Mononuclear cell (primary cell): ENCODE data around the gene AHDC1. TPM values are rescaled to one million over a fixed set of nuclear protein-coding genes. Genes with fewer than 3 reads are reported as not detected.

Experiments
- H3K27me3 ChIP-seq: 2 replicates; pipeline ENCODE4 v1.6.0; 2011; ENCODE audit warnings: low read length, control low read depth; ENCODE audit not compliant: insufficient read depth
- H3K4me1 ChIP-seq: 2 replicates; pipeline ENCODE4 v1.5.1; 2011; ENCODE audit warnings: mild to moderate bottlenecking, low read length, control low read depth; ENCODE audit not compliant: insufficient read depth
- H3K4me3 ChIP-seq: 2 replicates; pipeline ENCODE4 v1.5.1; 2011; ENCODE audit warnings: mild to moderate bottlenecking, low read length, moderate library complexity
- H3K9me3 ChIP-seq: 2 replicates; pipeline ENCODE4 v1.5.1; 2011; ENCODE audit warnings: low read depth, mild to moderate bottlenecking, control low read depth, low read length
- total RNA-seq: library from RNA; depleted of rRNA; stranded (reverse); fragments of >200 nt; gene quantifications from one replicate; pipeline ENCODE4 v1.2.3, GENCODE V29; 2012

AHDC1 gene
- total RNA-seq, 1 donor: 3.3 TPM

DNA sequence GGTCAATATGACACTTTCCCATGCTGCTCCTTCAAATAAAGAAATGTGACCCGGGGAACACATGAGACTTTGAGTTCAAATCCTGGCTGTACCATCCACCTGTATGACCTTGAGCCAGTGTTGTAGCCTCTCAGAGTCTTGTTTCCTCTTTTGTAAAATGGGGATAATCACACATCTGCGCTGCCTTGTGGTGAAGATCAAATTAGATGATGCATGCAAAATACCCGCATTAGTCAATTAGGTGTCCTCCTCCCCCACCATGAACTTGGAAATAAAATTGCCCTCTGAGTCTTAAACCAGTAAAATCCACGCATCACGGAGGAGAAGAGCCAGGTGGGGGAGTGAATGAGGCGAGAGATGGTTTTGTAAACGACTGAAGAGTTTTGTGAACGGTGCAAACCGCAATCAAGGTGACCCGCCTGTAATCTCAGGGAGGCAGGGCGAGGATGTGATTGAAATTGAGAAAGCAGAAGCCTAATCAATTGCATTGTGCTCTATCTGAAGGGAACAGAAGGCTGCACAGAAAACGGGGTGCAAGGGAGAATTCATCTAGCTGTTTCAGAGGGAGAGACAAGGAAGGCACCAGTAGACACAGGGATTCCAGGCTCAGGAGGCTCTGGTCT lies 5.8 kb upstream of the AHDC1 start:
- H3K9me3 ChIP-seq: no peaks in the 10 kb centered on the region
- H3K4me1 ChIP-seq: peaks cover 64% of the 10 kb centered on the region
- H3K27me3 ChIP-seq: no peaks in the 10 kb centered on the region
- H3K4me3 ChIP-seq: no peak overlapping the region

GRCh38 chr1:27609210-27609555 lies 5.2 kb upstream of the AHDC1 start:
- Histone ChIP-seq H3K4me1 (peaks cover 59% of the 10 kb centered on the region), H3K9me3 (no peaks in the 10 kb centered on the region), H3K4me3 (no peak overlapping the region), H3K27me3 (no peaks in the 10 kb centered on the region)

GRCh38 chr1:27607239-27607804 lies 3.4 kb upstream of the AHDC1 start:
- H3K4me1 ChIP-seq: peaks cover 56% of the 10 kb centered on the region
- no peaks in the 10 kb centered on the region for H3K27me3 ChIP-seq
- no peaks in the 10 kb centered on the region for H3K9me3 ChIP-seq
- no peak overlapping the region for H3K4me3 ChIP-seq

DNA sequence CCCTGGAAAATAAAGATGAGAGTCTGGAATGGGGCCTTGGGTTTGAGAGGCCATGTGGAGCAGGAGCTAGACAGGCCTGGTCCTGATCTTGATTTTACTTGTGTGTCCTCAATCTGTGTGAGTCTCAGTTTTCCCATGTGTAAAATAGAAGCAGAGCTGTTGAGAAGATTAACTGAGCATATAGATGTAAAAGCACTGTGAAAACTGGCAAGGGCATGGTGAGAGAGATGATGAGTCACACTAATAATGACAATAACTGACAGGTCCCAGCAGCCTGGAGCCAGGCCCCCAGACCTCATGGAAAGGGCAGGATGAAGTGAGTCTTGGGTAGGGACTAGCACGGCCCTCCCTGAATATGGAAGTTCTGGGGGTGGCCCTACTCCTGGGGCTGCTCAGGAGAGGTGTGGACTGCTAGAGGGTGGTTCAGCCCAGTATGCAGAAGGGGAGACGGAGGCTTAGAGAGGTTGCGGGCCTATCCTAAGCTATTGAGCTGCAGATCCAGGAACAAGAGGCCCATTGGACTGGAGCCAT lies 2.8 kb upstream of the AHDC1 start:
- H3K27me3 ChIP-seq: no peaks in the 10 kb centered on the region
- H3K9me3 ChIP-seq: no peaks in the 10 kb centered on the region
- H3K4me1 ChIP-seq: peaks cover 60% of the 10 kb centered on the region
- H3K4me3 ChIP-seq: no peak overlapping the region

DNA sequence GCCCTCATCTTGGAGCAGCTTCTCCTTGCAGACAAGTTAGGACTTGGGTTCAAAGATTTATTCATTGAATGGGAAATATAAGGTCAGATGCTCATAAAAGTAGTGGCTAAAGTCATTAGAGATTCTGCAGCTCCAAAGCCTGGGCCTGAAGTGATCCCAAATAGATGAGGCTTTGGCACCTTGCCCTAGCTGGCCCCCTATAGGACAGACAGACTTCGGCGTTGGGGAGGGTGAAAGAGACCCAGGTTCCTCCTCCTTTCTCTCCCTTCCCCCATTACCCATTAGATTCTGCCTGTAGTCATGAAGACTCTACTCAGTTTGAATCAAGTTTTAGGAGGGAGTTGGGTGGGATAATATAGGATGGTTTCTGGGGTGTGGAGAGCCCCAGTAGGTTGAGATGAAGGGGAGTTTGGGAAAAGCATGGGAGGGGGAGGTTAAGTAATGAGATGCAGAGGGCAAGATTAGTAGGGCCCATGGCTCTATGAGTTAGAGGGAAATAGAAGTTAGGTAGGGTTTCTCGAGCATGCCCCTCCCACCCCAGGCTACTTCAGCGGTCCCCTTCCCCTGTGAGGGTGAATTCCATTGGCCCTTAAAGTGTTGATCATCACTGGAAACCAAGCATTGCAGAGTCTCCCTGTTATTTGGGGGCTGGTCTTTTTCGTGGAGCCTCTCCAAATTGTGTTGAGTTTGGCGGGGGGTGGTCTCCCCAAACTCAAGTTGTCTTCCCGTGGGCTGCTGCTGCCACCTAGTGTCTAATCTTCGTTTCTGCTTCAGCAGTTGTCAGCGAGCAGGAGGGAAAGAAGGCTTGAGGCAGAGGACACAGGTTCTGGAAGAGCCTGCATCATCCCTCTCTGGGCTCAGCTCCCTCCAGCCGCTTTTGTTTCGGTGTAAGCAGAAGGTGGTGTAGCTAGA lies 2.1 kb upstream of the AHDC1 start:
- no peaks in the 10 kb centered on the region for H3K9me3 ChIP-seq

DNA sequence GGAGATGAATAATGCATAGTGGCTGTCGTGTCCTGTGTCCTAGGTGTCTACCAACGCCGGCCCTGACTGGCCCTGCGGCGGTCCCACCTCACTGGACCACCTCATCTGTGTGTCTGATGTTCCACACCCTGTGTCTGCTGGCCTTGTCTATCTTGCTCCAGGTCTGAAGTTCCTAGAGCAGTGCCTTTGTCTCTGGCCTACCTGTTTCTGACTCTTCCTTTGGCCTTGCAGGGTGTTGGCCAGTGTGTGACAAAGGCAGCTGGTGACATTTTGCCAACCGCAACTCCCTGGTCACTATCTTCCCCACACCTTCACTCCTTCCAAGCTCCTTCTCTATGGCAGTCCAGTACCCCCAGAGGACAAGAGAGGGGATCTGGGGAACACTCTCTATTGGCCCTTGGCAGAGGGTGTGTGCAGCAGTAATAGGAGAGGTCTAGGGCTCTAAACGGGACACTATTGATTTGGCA lies 1.4 kb upstream of the AHDC1 start:
- peaks cover 52% of the 10 kb centered on the region for H3K4me1 ChIP-seq
- no peak overlapping the region for H3K4me3 ChIP-seq
- no peaks in the 10 kb centered on the region for H3K27me3 ChIP-seq
- H3K9me3 ChIP-seq: no peaks in the 10 kb centered on the region

More for the DNA sequence above, 2.1 kb upstream of the AHDC1 start:
- no peaks in the 10 kb centered on the region for H3K27me3 ChIP-seq
- peaks cover 58% of the 10 kb centered on the region for H3K4me1 ChIP-seq
- no peak overlapping the region for H3K4me3 ChIP-seq

- Histone ChIP-seq H3K4me1 (peaks cover 52% of the 10 kb centered on the region), H3K9me3 (no peaks in the 10 kb centered on the region), H3K27me3 (no peaks in the 10 kb centered on the region), H3K4me3 (peak overlapping the region; percentile 55)
Measured at GRCh38 chr1:27604579-27605299, 795 bp upstream of the AHDC1 start.

GRCh38 chr1:27603309-27603680 lies 649 bp downstream of the AHDC1 start:
- peaks cover 52% of the 10 kb centered on the region for H3K4me1 ChIP-seq
- H3K4me3 ChIP-seq: peak overlapping the region; percentile 55
- H3K9me3 ChIP-seq: no peaks in the 10 kb centered on the region
- H3K27me3 ChIP-seq: no peaks in the 10 kb centered on the region

DNA sequence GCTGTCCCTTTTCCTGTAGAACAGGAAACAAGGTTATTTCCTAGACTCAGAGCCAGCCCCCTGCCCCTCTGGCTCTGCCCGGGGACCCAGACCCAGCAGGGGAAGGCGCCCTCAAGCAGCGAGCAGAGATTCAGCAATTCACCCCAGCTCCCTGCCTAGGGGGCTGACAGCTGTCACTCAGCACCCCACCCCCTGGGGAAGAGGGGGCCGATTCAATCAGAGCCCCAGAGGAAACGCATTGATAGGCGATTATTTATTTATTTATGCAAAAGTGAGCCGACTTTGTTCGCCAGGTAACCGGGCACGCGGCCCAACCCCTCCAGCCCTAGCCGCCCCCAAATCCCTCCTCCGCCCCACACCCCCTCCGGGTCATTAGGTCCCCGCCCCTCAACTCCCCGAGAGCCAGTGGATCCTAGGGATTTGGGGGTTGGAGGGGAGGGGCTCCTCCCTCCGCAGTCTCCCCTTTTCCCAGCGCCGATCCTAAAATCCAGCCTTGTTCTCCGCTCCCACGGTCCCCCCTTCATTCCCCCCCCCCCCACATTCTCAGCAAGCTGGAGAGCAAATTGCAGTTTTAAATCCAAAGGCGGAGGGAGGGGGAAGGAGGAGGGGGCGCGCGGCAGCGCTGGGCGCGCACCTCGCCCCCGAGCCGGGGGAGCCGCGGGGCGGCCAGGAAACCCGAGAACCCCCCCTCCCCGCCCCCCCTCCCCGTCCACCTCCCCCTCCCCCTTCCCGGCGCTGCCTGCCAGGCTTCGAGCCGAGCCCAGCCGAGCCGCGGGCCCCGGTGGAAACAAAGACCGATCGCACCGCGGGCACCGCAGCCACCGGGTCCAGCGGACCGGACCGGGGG lies 1.3 kb downstream of the AHDC1 start:
- Histone ChIP-seq H3K4me3 (peak overlapping the region; percentile 55), H3K27me3 (no peaks in the 10 kb centered on the region), H3K4me1 (peaks cover 56% of the 10 kb centered on the region), H3K9me3 (no peaks in the 10 kb centered on the region)

GRCh38 chr1:27601771-27602461 lies 2.0 kb downstream of the AHDC1 start:
- Histone ChIP-seq H3K27me3 (no peaks in the 10 kb centered on the region), H3K4me1 (peaks cover 59% of the 10 kb centered on the region), H3K4me3 (no peak overlapping the region)

DNA sequence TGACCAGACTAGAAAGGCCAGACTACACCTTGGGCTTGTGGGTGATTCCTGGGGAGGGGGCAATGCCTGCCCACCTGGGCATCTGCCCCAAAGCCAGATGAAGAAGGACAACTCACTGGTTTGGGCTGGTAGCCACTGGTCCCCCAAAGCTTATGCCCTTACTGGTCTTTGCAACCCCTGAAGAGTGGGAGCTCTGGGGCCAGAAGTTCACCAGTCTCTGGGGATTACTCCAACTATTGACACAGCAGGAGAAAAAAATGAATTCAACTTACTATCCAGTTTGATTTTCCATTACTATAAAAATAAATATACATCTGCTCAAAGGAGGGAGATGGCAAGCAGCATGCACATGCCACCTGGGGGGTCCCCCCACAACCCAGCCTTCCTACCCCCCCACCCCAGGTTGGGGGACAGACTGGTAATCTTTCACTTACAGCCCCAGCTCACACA lies 2.6 kb downstream of the AHDC1 start:
- Histone ChIP-seq H3K27me3 (no peaks in the 10 kb centered on the region), H3K4me3 (no peak overlapping the region), H3K4me1 (peaks cover 59% of the 10 kb centered on the region), H3K9me3 (no peaks in the 10 kb centered on the region)

More at GRCh38 chr1:27601771-27602461, 2.0 kb downstream of the AHDC1 start:
- no peaks in the 10 kb centered on the region for H3K9me3 ChIP-seq

- Histone ChIP-seq H3K9me3 (no peaks in the 10 kb centered on the region), H3K27me3 (no peaks in the 10 kb centered on the region), H3K4me3 (no peak overlapping the region), H3K4me1 (peaks cover 61% of the 10 kb centered on the region)
Measured at GRCh38 chr1:27600498-27601175, 3.3 kb downstream of the AHDC1 start.
